ENCODE data around the gene ANKRD24. TPM values are rescaled to one million over a fixed set of nuclear protein-coding genes. Genes with fewer than 3 reads are reported as not detected.
A peak's percentile ranks its signal among the peaks of the same experiment; 100 is the strongest.
"Not testable (repeated sequence)": the region's sequence is repeated elsewhere in the genome, so short reads cannot be mapped to it uniquely, and the experiment has no call there.

Gene ANKRD24
- total and polyA plus RNA-seq, 2 experiments from 2014 or later, result 3.7 to 18.0 TPM

- Histone ChIP-seq H3K27me3 (ENCODE audit: insufficient read depth) (no peaks in the 10 kb centered on the region), H3K4me3 (no peak overlapping the region), H3K27ac (ENCODE audit: low read depth) (no peak overlapping the region), H3K4me1 (ENCODE audit: insufficient read depth) (no peaks in the 10 kb centered on the region), H2AFZ (no peak overlapping the region), H3F3A (replicated peaks; ENCODE audit: low read depth) (peaks cover 3% of the 10 kb centered on the region; the same call in 1 of the 2 replicates), H4K20me1 (replicated peaks; ENCODE audit: insufficient read depth) (no peaks in the 10 kb centered on the region), H3K9me2 (ENCODE audit: insufficient read depth) (no peaks in the 10 kb centered on the region), H3K4me2 (no peak overlapping the region), H3K79me2 (replicated peaks; ENCODE audit: insufficient read depth) (no peaks in the 10 kb centered on the region), H3K36me3 (ENCODE audit: insufficient read depth) (no peaks in the 10 kb centered on the region)
- peak; percentile 18 for DNase-seq (ENCODE audit: low spot score)
- Mint-ChIP-seq H3K36me3 (ENCODE audit: low read depth) (no peaks in the 10 kb centered on the region), H3K9me3 (no peaks in the 10 kb centered on the region; the same call in 1 of the 3 replicates), H3K4me3 (no peak overlapping the region), H3K27ac (no peak overlapping the region), H3K4me1 (peaks cover 7% of the 10 kb centered on the region), H3K27me3 (ENCODE audit: insufficient read depth, low read depth, poor library complexity) (peaks cover 7% of the 10 kb centered on the region)
- no peak for ATAC-seq
- no peak for TF ChIP-seq CTCF (conservative IDR thresholded peaks at IDR 0.05; ENCODE audit: low read depth in 2 of 2)
- TF ChIP-seq CREB1 (CRISPR knock-in tag; IDR thresholded peaks at IDR 0.05; ENCODE audit: low read depth), result no peak
- TF ChIP-seq POLR2AphosphoS5 (IDR thresholded peaks at IDR 0.05; ENCODE audit: low read depth), result no peak
- TF ChIP-seq NANOG (IDR thresholded peaks at IDR 0.05; ENCODE audit: borderline replicate concordance), result no peak
Measured at GRCh38 chr19:4189641-4190040, 7.2 kb downstream of the ANKRD24 start.

GRCh38 chr19:4192537-4192936, 10.0 kb downstream of the ANKRD24 start:
- H2AFZ ChIP-seq; DNase-seq (ENCODE audit: low spot score); H4K20me1 ChIP-seq (replicated peaks; ENCODE audit: insufficient read depth); H3K79me2 ChIP-seq (replicated peaks; ENCODE audit: insufficient read depth); H3K27me3 ChIP-seq (ENCODE audit: insufficient read depth); H3K27ac Mint-ChIP-seq; H3K4me2 ChIP-seq; H3K4me3 ChIP-seq; H3K9me3 Mint-ChIP-seq; H3K9me2 ChIP-seq (ENCODE audit: insufficient read depth); H3K4me1 ChIP-seq (ENCODE audit: insufficient read depth); H3K4me3 Mint-ChIP-seq; H3K36me3 Mint-ChIP-seq (ENCODE audit: low read depth); H3K27ac ChIP-seq (ENCODE audit: low read depth); ATAC-seq; H3K36me3 ChIP-seq (ENCODE audit: insufficient read depth): not testable (repeated sequence)
- Mint-ChIP-seq H3K27me3 (ENCODE audit: insufficient read depth, low read depth, poor library complexity) (peaks cover 13% of the 10 kb centered on the region), H3K4me1 (peaks cover 14% of the 10 kb centered on the region)
- H3F3A ChIP-seq (replicated peaks; ENCODE audit: low read depth), result peaks cover 10% of the 10 kb centered on the region

GRCh38 chr19:4194353-4194752, 11.9 kb downstream of the ANKRD24 start:
- Mint-ChIP-seq H3K36me3 (ENCODE audit: low read depth) (peaks cover 8% of the 10 kb centered on the region; the same call in 1 of the 3 replicates), H3K9me3 (peaks cover 11% of the 10 kb centered on the region), H3K27ac (0 out of 2 replicates have a peak overlapping the region, but pooled peaks have one; percentile 13), H3K27me3 (ENCODE audit: insufficient read depth, low read depth, poor library complexity) (peaks cover 21% of the 10 kb centered on the region), H3K4me3 (no peak overlapping the region), H3K4me1 (peaks cover 23% of the 10 kb centered on the region)
- Histone ChIP-seq H3K27ac (ENCODE audit: low read depth) (no peak overlapping the region), H3K4me3 (no peak overlapping the region), H4K20me1 (replicated peaks; ENCODE audit: insufficient read depth) (no peaks in the 10 kb centered on the region), H3K4me1 (ENCODE audit: insufficient read depth) (peaks cover 3% of the 10 kb centered on the region; the same call in 1 of the 2 replicates), H3K79me2 (replicated peaks; ENCODE audit: insufficient read depth) (no peaks in the 10 kb centered on the region), H2AFZ (no peak overlapping the region; the same call in 1 of the 2 replicates), H3K36me3 (ENCODE audit: insufficient read depth) (no peaks in the 10 kb centered on the region), H3F3A (replicated peaks; ENCODE audit: low read depth) (peaks cover 14% of the 10 kb centered on the region), H3K27me3 (ENCODE audit: insufficient read depth) (peaks cover 6% of the 10 kb centered on the region; the same call in 1 of the 2 replicates), H3K9me2 (ENCODE audit: insufficient read depth) (peaks cover 5% of the 10 kb centered on the region), H3K4me2 (no peak overlapping the region)
- DNase-seq (ENCODE audit: low spot score), result no peak
- no peak for ATAC-seq
- no peak for TF ChIP-seq EZH2 (IDR thresholded peaks at IDR 0.05; ENCODE audit: low read depth, unreplicated experiment)
- no peak for TF ChIP-seq EZH2phosphoT487 (IDR thresholded peaks at IDR 0.05; ENCODE audit: unreplicated experiment)
- TF ChIP-seq NANOG (IDR thresholded peaks at IDR 0.05; ENCODE audit: borderline replicate concordance), result no peak
